Left renal pelvis (tissue), 4 donors: Measurements from ENCODE around the gene MAS1L. TPM values are rescaled to one million over a fixed set of nuclear protein-coding genes. Genes with fewer than 3 reads are reported as not detected.

Source experiments
- DNase-seq, 4 donors: peaks; one replicate each; pipeline ENCODE4 v3.0.0-alpha.2; 2013; ENCODE audit warnings: low read depth in 4 of 4, low spot score in 3 of 4
- polyA plus RNA-seq, 4 donors: library from polyadenylated mRNA; unstranded; fragments of 120-200 nt; gene quantifications; one replicate each; pipeline ENCODE4 v1.2.1, GENCODE V29; 2013; ENCODE audit not compliant: insufficient read length in 4 of 4

The MAS1L gene
- polyA plus RNA-seq, 4 donors: not detected

GRCh38 chr6:29516108-29516507 lies 28.4 kb upstream of the MAS1L start:
- no peak for DNase-seq

GRCh38 chr6:29510746-29511300 lies 23.1 kb upstream of the MAS1L start:
- DNase-seq: no peak

GRCh38 chr6:29510202-29510601 lies 22.4 kb upstream of the MAS1L start:
- no peak for DNase-seq

- DNase-seq: no peak
Measured at GRCh38 chr6:29509711-29510110, 22.0 kb upstream of the MAS1L start.

GRCh38 chr6:29509239-29509638 lies 21.5 kb upstream of the MAS1L start:
- DNase-seq: no peak

GRCh38 chr6:29507319-29507718 lies 19.6 kb upstream of the MAS1L start:
- DNase-seq: no peak

GRCh38 chr6:29506446-29507067 lies 18.8 kb upstream of the MAS1L start:
- no peak for DNase-seq

GRCh38 chr6:29505808-29506207 lies 18.1 kb upstream of the MAS1L start:
- DNase-seq: no peak

GRCh38 chr6:29504961-29505360 lies 17.2 kb upstream of the MAS1L start:
- no peak for DNase-seq

GRCh38 chr6:29502597-29502996 lies 14.8 kb upstream of the MAS1L start:
- no peak for DNase-seq

GRCh38 chr6:29502181-29502580 lies 14.4 kb upstream of the MAS1L start:
- DNase-seq: no peak

GRCh38 chr6:29501106-29501505 lies 13.3 kb upstream of the MAS1L start:
- DNase-seq: no peak

- no peak for DNase-seq
Measured at GRCh38 chr6:29500594-29500993, 12.8 kb upstream of the MAS1L start.

- no peak for DNase-seq
Measured at GRCh38 chr6:29499704-29500103, 11.9 kb upstream of the MAS1L start.

GRCh38 chr6:29496961-29497360 lies 9.2 kb upstream of the MAS1L start:
- no peak for DNase-seq

- DNase-seq: no peak
Measured at GRCh38 chr6:29495571-29495970, 7.8 kb upstream of the MAS1L start.

- DNase-seq: no peak
Measured at GRCh38 chr6:29494131-29494530, 6.4 kb upstream of the MAS1L start.

- no peak for DNase-seq
Measured at GRCh38 chr6:29493261-29493660, 5.5 kb upstream of the MAS1L start.

GRCh38 chr6:29491574-29491973 lies 3.8 kb upstream of the MAS1L start:
- DNase-seq: no peak

GRCh38 chr6:29490552-29490951 lies 2.8 kb upstream of the MAS1L start:
- DNase-seq: no peak

- DNase-seq: no peak
Measured at GRCh38 chr6:29490055-29490454, 2.3 kb upstream of the MAS1L start.

- no peak for DNase-seq
Measured at GRCh38 chr6:29489286-29489685, 1.5 kb upstream of the MAS1L start.

GRCh38 chr6:29488874-29489273 lies 1.1 kb upstream of the MAS1L start:
- DNase-seq: no peak
